Prostate gland (tissue), 2 donors: ENCODE results near the gene CCS. TPM values are rescaled to one million over a fixed set of nuclear protein-coding genes. Genes with fewer than 3 reads are reported as not detected.

Experiments
- DNase-seq: peaks from one replicate; pipeline ENCODE4 v3.0.0-alpha.2; 2019; ENCODE audit warnings: low spot score
- H3K27ac ChIP-seq, 2 donors: fragments of 200-600 bp; sonication (generic); 2 replicates each; pipeline ENCODE4 v1.5.1; 2017 to 2019
- H3K27me3 ChIP-seq: fragments of 200-600 bp; sonication (generic); replicated peaks from 2 replicates; pipeline ENCODE4 v1.5.1; 2019; ENCODE audit not compliant: insufficient read depth
- H3K36me3 ChIP-seq, 2 donors: fragments of 200-600 bp; sonication (generic); 1 replicate in 1 of 2; 2 replicates in 1 of 2; pipeline versions ENCODE4 v1.5.1 to v1.8.1; 2017 to 2019
- H3K4me1 ChIP-seq: fragments of 200-600 bp; sonication (generic); replicated peaks from 2 replicates; pipeline ENCODE4 v1.5.1; 2019
- H3K4me3 ChIP-seq, 2 donors: fragments of 200-600 bp; sonication (generic); 2 replicates each; pipeline ENCODE4 v1.5.1; 2017 to 2019
- H3K9me3 ChIP-seq: fragments of 200-600 bp; sonication (generic); 2 replicates; pipeline ENCODE4 v1.5.1; 2017
- POLR2A ChIP-seq: fragments of 450-650 bp; IDR thresholded peaks from one replicate; pipeline ENCODE4 v1.6.1; 2016; ENCODE audit warnings: antibody characterized with exemption, mild to moderate bottlenecking
- POLR2AphosphoS5 ChIP-seq: sonication (generic); formaldehyde crosslinking; IDR thresholded peaks from one replicate; pipeline ENCODE4 v1.6.1; 2017; ENCODE audit warnings: antibody characterized with exemption
- WGBS: methylation state at CpG from one replicate; pipeline ENCODE4 v1.1.5; 2018; 5-methylcytosine and 5-hydroxymethylcytosine counted together
- intact Hi-C: fragments of 100-400 bp; cut with DNase I; formaldehyde crosslinking; loops from one replicate; pipeline ENCODE4 v1.14.2; 2022
- total RNA-seq, 2 donors: library from RNA; depleted of rRNA; stranded (reverse); fragments of >200 nt; gene quantifications; one replicate each; pipeline ENCODE4 v1.1.0, GENCODE V29; 2016
- TF ChIP-seq, protein P1 (sequence below), 4 experiments: fragments of 200-600 bp in 2 of 4; fragments of 450-650 bp in 2 of 4; sonication (generic) in 2 of 4; IDR thresholded peaks; 1 replicate in 3 of 4; 2 replicates in 1 of 4; pipeline ENCODE4 v1.5.1; 2016 to 2019; ENCODE audit warnings: antibody characterized with exemption in 4 of 4, mild to moderate bottlenecking in 2 of 4, moderate library complexity in 2 of 4

The CCS gene
- total RNA-seq, 2 donors from 2014 or later: 31.0 to 63.8 TPM

DNA sequence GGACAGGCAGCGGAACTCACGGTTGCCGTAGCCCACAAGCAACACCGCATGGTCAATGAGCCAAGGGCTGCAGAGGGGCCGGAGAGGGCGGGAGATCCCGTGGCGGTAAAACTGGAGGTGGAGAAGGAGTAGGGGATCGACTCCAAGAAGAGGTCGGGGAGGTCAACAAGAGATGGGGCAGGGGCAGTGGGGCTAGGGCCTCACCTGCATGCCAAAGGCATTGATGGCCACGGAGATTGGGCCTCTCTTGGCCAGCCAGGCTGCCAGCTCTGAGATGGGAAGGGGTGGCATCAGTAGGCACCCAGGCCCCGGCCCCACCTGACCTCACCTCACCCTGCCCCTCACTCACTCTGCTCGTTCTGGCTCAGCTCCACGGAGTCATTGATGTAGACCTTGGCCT lies 28.4 kb upstream of the CCS start:
- DNase-seq: no peak
- H3K27me3 ChIP-seq: no peaks in the 10 kb centered on the region
- H3K4me1 ChIP-seq: no peaks in the 10 kb centered on the region
- H3K4me3 ChIP-seq: no peak overlapping the region
- H3K36me3 ChIP-seq: no peaks in the 10 kb centered on the region
- TF ChIP-seq, protein P1, sequence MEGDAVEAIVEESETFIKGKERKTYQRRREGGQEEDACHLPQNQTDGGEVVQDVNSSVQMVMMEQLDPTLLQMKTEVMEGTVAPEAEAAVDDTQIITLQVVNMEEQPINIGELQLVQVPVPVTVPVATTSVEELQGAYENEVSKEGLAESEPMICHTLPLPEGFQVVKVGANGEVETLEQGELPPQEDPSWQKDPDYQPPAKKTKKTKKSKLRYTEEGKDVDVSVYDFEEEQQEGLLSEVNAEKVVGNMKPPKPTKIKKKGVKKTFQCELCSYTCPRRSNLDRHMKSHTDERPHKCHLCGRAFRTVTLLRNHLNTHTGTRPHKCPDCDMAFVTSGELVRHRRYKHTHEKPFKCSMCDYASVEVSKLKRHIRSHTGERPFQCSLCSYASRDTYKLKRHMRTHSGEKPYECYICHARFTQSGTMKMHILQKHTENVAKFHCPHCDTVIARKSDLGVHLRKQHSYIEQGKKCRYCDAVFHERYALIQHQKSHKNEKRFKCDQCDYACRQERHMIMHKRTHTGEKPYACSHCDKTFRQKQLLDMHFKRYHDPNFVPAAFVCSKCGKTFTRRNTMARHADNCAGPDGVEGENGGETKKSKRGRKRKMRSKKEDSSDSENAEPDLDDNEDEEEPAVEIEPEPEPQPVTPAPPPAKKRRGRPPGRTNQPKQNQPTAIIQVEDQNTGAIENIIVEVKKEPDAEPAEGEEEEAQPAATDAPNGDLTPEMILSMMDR (IDR thresholded peaks at IDR 0.05): no peak
- TF ChIP-seq POLR2A: no peak
- no peaks in the 10 kb centered on the region for H3K9me3 ChIP-seq
- WGBS: 89% methylated on average over 14 of the region's 14 CpGs
- intact Hi-C loops: no loop called here
- H3K27ac ChIP-seq: no peak overlapping the region

DNA sequence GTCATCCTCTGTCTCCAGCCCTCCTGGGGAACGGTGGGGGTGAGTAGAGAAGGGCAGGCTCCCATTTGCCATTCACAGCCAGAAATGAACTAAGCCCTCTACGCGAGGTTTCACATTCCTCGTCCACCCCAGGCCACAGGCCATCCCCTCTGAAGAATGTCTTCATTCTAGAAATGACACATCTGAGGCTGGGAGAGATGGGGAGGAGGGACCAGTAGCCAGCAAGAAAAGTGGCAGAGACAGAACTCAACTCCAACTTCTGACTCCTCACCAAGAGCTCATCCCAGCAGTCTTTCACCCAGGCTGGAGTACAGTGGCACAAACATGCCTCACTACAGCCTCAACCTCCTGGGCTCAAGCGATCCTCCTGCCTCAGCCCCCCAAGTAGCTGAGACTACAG lies 28.0 kb upstream of the CCS start:
- 86% methylated on average over 5 of the region's 5 CpGs for WGBS

DNA sequence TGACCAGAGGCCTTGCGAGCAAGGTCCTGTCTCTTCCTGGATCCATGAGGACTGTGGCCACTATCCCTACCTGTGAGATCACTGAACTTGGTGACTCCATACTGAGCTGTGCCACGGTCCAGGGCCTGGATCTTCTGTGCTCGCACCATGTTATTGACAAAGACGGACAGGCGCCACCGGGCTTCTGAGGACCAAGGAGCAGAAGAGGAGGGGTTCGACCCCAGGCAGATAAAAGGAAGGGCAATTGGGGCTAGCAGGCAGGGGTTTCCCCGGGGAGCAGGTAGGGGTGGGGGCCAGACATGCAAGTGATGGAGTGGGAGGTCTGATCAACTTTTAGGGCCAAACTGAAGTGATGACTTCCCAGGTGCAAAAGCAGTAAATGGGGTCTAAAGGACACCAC lies 26.8 kb upstream of the CCS start:
- WGBS: 98% methylated on average over 8 of the region's 8 CpGs
- no peak overlapping the region for H3K27ac ChIP-seq

More for the DNA sequence above, 28.0 kb upstream of the CCS start:
- Histone ChIP-seq H3K9me3 (no peaks in the 10 kb centered on the region), H3K27ac (no peak overlapping the region), H3K27me3 (no peaks in the 10 kb centered on the region), H3K36me3 (no peaks in the 10 kb centered on the region), H3K4me1 (no peaks in the 10 kb centered on the region), H3K4me3 (no peak overlapping the region)
- intact Hi-C loops: no loop called here
- DNase-seq: no peak
- TF ChIP-seq POLR2A (no peak), POLR2AphosphoS5 (no peak)
- TF ChIP-seq, protein P1 (IDR thresholded peaks at IDR 0.05): no peak

DNA sequence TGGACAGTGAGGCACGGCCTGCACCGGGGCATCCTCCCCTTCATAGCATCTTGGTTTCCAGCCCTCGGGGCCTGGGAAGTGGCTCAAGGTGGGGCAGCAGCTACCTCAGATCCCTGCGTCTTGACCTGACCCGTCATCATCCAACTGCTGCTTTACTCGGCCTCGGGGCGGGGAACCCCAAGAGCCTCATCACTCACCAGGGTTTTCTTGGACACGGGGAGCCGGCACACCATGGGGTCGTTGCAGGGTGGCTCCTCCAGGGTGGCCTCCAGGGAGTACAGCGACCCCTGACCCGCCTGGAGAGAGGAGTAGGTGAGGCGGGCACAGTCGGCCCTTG lies 25.2 kb upstream of the CCS start:
- H3K27ac ChIP-seq: peak overlapping the region in 1 of 2 donors; percentile 56
- no peak for DNase-seq
- no peaks in the 10 kb centered on the region for H3K27me3 ChIP-seq
- intact Hi-C loops: no loop called here
- H3K4me3 ChIP-seq: peak overlapping the region; percentile 62 to 77
- no peaks in the 10 kb centered on the region for H3K36me3 ChIP-seq
- WGBS: 74% methylated on average over 12 of the region's 15 CpGs
- H3K4me1 ChIP-seq: no peaks in the 10 kb centered on the region
- TF ChIP-seq, protein P1 (IDR thresholded peaks at IDR 0.05): no peak
- no peak for TF ChIP-seq POLR2AphosphoS5
- no peak for TF ChIP-seq POLR2A
- H3K9me3 ChIP-seq: no peaks in the 10 kb centered on the region

More for the DNA sequence above, 26.8 kb upstream of the CCS start:
- Histone ChIP-seq H3K9me3 (no peaks in the 10 kb centered on the region), H3K4me3 (no peak overlapping the region), H3K36me3 (no peaks in the 10 kb centered on the region), H3K27me3 (no peaks in the 10 kb centered on the region), H3K4me1 (no peaks in the 10 kb centered on the region)
- intact Hi-C loops: no loop called here
- no peak for TF ChIP-seq POLR2A
- no peak for TF ChIP-seq POLR2AphosphoS5
- TF ChIP-seq, protein P1 (IDR thresholded peaks at IDR 0.05): no peak
- DNase-seq: no peak

DNA sequence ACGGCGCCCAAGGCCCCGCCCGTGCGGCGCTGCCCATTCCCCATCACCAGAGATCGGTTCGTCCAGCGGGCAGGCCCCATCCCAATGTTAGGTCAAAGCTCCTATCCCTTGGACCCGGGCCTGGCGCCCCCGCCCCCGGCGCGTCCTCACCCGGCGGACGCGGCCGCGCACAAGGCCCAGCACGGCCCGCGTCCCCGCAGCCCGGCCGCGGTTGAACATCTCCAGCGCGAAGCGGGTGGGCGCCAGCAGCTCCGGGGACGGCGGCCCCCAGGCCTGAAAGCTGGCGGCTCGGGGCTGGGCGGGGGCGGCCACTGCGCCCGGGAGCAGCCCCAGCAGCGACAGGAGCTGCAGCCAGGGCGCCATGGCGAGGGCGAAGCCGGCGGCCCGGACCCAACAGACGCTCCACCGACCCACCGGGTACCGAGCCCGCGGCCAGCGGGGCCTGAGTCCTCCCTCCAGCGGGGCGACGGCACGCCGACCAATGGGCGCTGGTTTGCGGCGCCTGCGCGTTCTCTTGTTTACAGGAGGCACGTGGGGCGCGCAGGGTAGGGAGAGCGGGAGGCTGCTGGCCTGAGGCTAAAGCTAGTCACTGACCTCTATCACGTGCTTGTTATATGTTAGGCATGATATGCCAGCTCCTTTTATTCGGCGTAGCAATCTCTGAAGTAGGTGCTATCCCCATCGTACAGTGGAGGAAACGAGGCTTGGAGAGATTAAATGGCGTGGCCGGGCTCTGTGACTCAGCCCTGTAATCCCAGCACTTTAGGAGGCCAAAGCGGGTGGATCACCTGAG lies 24.7 kb upstream of the CCS start, which contains the start of gene CTSF:
Gene CTSF, minus strand, starts transcription at position 483 of the 793 bp plus-strand sequence. Its CDS starts 120 bp downstream, at position 363.
- Histone ChIP-seq H3K4me3 (peak within 1 kb of the TSS; percentile 62 to 77), H3K9me3 (no peaks in the 10 kb centered on the region), H3K4me1 (no peaks in the 10 kb centered on the region), H3K27ac (peak within 1 kb of the TSS; percentile 43 to 56), H3K36me3 (no peaks in the 10 kb centered on the region), H3K27me3 (no peaks in the 10 kb centered on the region)
- intact Hi-C loops: no loop called here
- peak; percentile 87 for DNase-seq
- no peak for TF ChIP-seq POLR2A
- TF ChIP-seq POLR2AphosphoS5: peak; percentile 92
- WGBS: 3% methylated on average over 30 of the region's 77 CpGs
